ENCODE results near the gene ZNF718. TPM values are rescaled to one million over a fixed set of nuclear protein-coding genes. Genes with fewer than 3 reads are reported as not detected.

Gene ZNF718
- total and polyA plus RNA-seq, 2 of the 8 experiments (the other 6 are each of a cell fraction or from before 2014, with no cell fraction given): 3.3 to 19.5 TPM

- H2BK5ac ChIP-seq (ENCODE audit: low read depth, low read length): peak overlapping the region; percentile 66; the same call in 1 of the 2 replicates
- peaks cover 45 to 51% of the 10 kb centered on the region in 2 experiments for H3K9me3 ChIP-seq (ENCODE audit: insufficient read depth in 2 of 2, low read depth in 1 of 2, low read length in 1 of 2)
- no peaks in the 10 kb centered on the region for H3K27me3 ChIP-seq (replicated peaks in 1 of 4; ENCODE audit: control insufficient read depth in 3 of 4, extremely low read depth in 1 of 4, insufficient read depth in 3 of 4, low read length in 3 of 4)
- H3K79me2 ChIP-seq (ENCODE audit: control insufficient read depth in 1 of 2, insufficient read depth in 2 of 2, low read length in 2 of 2): no peaks in the 10 kb centered on the region
- H3K36me3 ChIP-seq (ENCODE audit: control insufficient read depth in 2 of 4, insufficient read depth in 4 of 4, low read length in 3 of 4): peaks cover 0 to 29% (median 3%) of the 10 kb centered on the region in 4 experiments; a peak in 3 of 8 replicates
- no peak overlapping the region for H4K8ac ChIP-seq (ENCODE audit: extremely low read depth, insufficient read depth, low read length)
- no peak overlapping the region for H3K23ac ChIP-seq (ENCODE audit: insufficient read length)
- H3K4ac ChIP-seq (replicated peaks; ENCODE audit: insufficient read length, low read depth, low read length): no peak overlapping the region
- H3K4me2 ChIP-seq (ENCODE audit: insufficient read depth in 1 of 2, low read depth in 2 of 2, low read length in 2 of 2): no peak overlapping the region
- no peak overlapping the region for H3K27ac ChIP-seq (ENCODE audit: low read depth, low read length)
- peaks cover 0 to 2% of the 10 kb centered on the region in 2 experiments for H4K20me1 ChIP-seq (replicated peaks in 1 of 2; ENCODE audit: control insufficient read depth in 1 of 2, insufficient read depth in 2 of 2, low read length in 2 of 2)
- no peaks in the 10 kb centered on the region; a peak in 2 of 7 replicates for H3K4me1 ChIP-seq (replicated peaks in 1 of 4; ENCODE audit: control insufficient read depth in 3 of 4, insufficient read depth in 4 of 4, low read length in 3 of 4)
- no peak for FAIRE-seq
- no peak overlapping the region for H4K5ac ChIP-seq (ENCODE audit: insufficient read length, low read depth, low read length)
- peak overlapping the region; percentile 19; the same call in 1 of the 2 replicates for H3K18ac ChIP-seq (ENCODE audit: extremely low read depth, low read length)
- no peak overlapping the region for H3K4me3 ChIP-seq (ENCODE audit: extremely low read depth in 1 of 4, insufficient read depth in 2 of 4, low read depth in 3 of 4, low read length in 4 of 4)
- DNase-seq (ENCODE audit: low read depth in 1 of 2, low spot score in 2 of 2): no peak
- POLR2A ChIA-PET (ENCODE audit: partially characterized antibody): no interaction called here
- peaks cover 5% of the 10 kb centered on the region; the same call in 1 of the 2 replicates for H3K23me2 ChIP-seq (ENCODE audit: low read depth, low read length)
- no peak overlapping the region for H2BK120ac ChIP-seq (replicated peaks; ENCODE audit: low read depth, low read length)
- H2AFZ ChIP-seq (ENCODE audit: low read length): no peak overlapping the region
- H3K79me1 ChIP-seq (ENCODE audit: low read depth, low read length): no peaks in the 10 kb centered on the region
- peak overlapping the region; percentile 57; the same call in 1 of the 2 replicates for H2AK5ac ChIP-seq (ENCODE audit: low read depth, low read length)
- peak overlapping the region; percentile 98; the same call in 1 of the 2 replicates for H2BK12ac ChIP-seq (ENCODE audit: low read depth, low read length)
- 77% methylated on average over 4 of the region's 4 CpGs; no CpG with 5 or more reads in 1 of the 2 experiments for WGBS, 2 experiments (ENCODE audit: extremely low coverage in 1 of 2, insufficient coverage in 1 of 2, insufficient read length in 1 of 2, insufficient replicate concordance in 2 of 2, low coverage in 1 of 2, low lambda C conversion rate in 2 of 2, missing lambda C conversion rate in 1 of 2)
- H2BK20ac ChIP-seq (ENCODE audit: low read length): no peak overlapping the region
- peak overlapping the region; percentile 3; the same call in 1 of the 2 replicates for H2BK15ac ChIP-seq (ENCODE audit: low read length)
- no peak overlapping the region for H3K56ac ChIP-seq (replicated peaks; ENCODE audit: insufficient read length, low read depth, low read length)
- peak overlapping the region; percentile 60 for H4K91ac ChIP-seq (replicated peaks; ENCODE audit: insufficient read length, low read length)
- peak overlapping the region in 1 of 4 experiments; percentile 21; a peak in 1 of 7 replicates for H3K9ac ChIP-seq (replicated peaks in 1 of 4; ENCODE audit: extremely low read depth in 1 of 4, low read depth in 3 of 4, low read length in 3 of 4)
- no peak overlapping the region for H3K14ac ChIP-seq (ENCODE audit: insufficient read length)
- CTCF ChIA-PET (ENCODE audit: partially characterized antibody): no interaction called here
- TF ChIP-seq SRF (IDR thresholded peaks at IDR 0.05; ENCODE audit: low read depth, low read length) (no peak), CEBPB (IDR thresholded peaks at IDR 0.05; ENCODE audit: low read depth, low read length) (no peak), ZNF274 (IDR thresholded peaks at IDR 0.05; ENCODE audit: borderline replicate concordance, extremely low read depth, low read length) (no peak), MAX (IDR thresholded peaks at IDR 0.05) (no peak), CHD1 (IDR thresholded peaks at IDR 0.05; ENCODE audit: low read depth, low read length) (no peak), HDAC6 (IDR thresholded peaks at IDR 0.05; ENCODE audit: low read depth, low read length) (no peak), BCL11A (IDR thresholded peaks at IDR 0.05; ENCODE audit: low read depth in 2 of 2, low read length in 2 of 2) (no peak), SP1 (IDR thresholded peaks at IDR 0.05; ENCODE audit: low read depth, low read length) (no peak), CHD2 (IDR thresholded peaks at IDR 0.05; ENCODE audit: low read length) (no peak), TBP (IDR thresholded peaks at IDR 0.05; ENCODE audit: low read depth, low read length) (no peak), PHF8 (conservative IDR thresholded peaks at IDR 0.05; ENCODE audit: low read depth, low read length) (no peak), JUN (IDR thresholded peaks at IDR 0.05; ENCODE audit: low read depth, low read length) (no peak), RNF2 (IDR thresholded peaks at IDR 0.05; ENCODE audit: borderline replicate concordance, low read depth, low read length, missing control alignments, poor library complexity, severe bottlenecking) (no peak), SIRT6 (IDR thresholded peaks at IDR 0.05; ENCODE audit: low read length) (no peak), GTF2F1 (IDR thresholded peaks at IDR 0.05; ENCODE audit: borderline replicate concordance, low read depth, low read length) (no peak)
Measured at GRCh38 chr4:206054-206453, 81.8 kb downstream of the ZNF718 start.
